ENCODE measurements around the gene DENND1A.

Gene DENND1A

DNA sequence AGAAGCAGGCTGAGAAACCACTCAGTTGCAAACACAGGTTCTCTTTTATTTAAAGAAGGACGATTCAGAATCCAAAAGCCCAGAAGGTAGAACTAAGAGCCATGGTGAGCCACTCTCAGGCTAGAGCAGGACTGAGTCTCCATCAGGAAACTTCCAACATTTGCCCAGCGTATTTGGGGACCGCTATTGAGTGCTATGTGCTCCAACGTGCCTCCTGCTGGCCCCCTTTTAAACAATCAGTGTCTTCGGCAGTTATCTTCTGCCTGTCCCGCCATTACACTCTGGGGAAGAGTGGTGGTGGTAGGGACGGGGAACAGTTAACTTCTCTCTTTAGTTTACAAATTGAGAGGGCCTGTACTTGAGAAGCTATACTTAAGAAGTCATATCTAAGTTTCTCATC lies 78.1 kb downstream of the DENND1A start:
- no peaks in the 10 kb centered on the region for H3K27me3 ChIP-seq (ENCODE audit: control insufficient read depth in 1 of 2, insufficient read depth in 1 of 2, low read length in 2 of 2)
- peaks cover 9% of the 10 kb centered on the region for H3K79me1 ChIP-seq (replicated peaks; ENCODE audit: low read length, poor library complexity, severe bottlenecking)
- no peaks in the 10 kb centered on the region for H3K4me1 ChIP-seq (ENCODE audit: control insufficient read depth, insufficient read depth, low read depth, low read length)
- H3K9ac ChIP-seq (ENCODE audit: low read length) = no peak overlapping the region
- no peak overlapping the region for H3K18ac ChIP-seq (ENCODE audit: low read depth in 1 of 2, low read length in 2 of 2)
- H3K36me3 ChIP-seq (ENCODE audit: control insufficient read depth in 1 of 2, insufficient read depth in 2 of 2, low read depth in 1 of 2, low read length in 2 of 2) = peaks cover 4 to 7% of the 10 kb centered on the region in 2 experiments
- no peak overlapping the region for H3K14ac ChIP-seq (ENCODE audit: low read length in 2 of 2)
- WGBS = 84% methylated on average over 6 of the region's 7 CpGs
- no peak overlapping the region for H2BK12ac ChIP-seq (ENCODE audit: low read length in 2 of 2)
- H3K9me3 ChIP-seq (ENCODE audit: control insufficient read depth, low read length) = peaks cover 31% of the 10 kb centered on the region
- DNase-seq = no peak
- no peak overlapping the region for H2BK15ac ChIP-seq (ENCODE audit: low read depth, poor library complexity, severe bottlenecking)
- H2AK5ac ChIP-seq (ENCODE audit: low read length, severe bottlenecking) = no peak overlapping the region
- H2AFZ ChIP-seq (ENCODE audit: low read depth, low read length) = no peak overlapping the region
- H3K4me2 ChIP-seq (ENCODE audit: low read length, poor library complexity, severe bottlenecking) = no peak overlapping the region
- no peak overlapping the region for H3K23ac ChIP-seq (ENCODE audit: low read length in 2 of 2)
- H3K27ac ChIP-seq (ENCODE audit: low read length, poor library complexity, severe bottlenecking) = no peak overlapping the region
- H4K8ac ChIP-seq (ENCODE audit: low read length) = no peak overlapping the region
- no peak overlapping the region for H2BK120ac ChIP-seq (ENCODE audit: low read depth, low read length)
- no peak overlapping the region for H2BK5ac ChIP-seq (ENCODE audit: low read depth, low read length, poor library complexity, severe bottlenecking)
- H3K4me3 ChIP-seq (ENCODE audit: insufficient read depth in 1 of 2, low read depth in 1 of 2, low read length in 2 of 2) = no peak overlapping the region
- no peak overlapping the region for H4K91ac ChIP-seq (ENCODE audit: low read length)
- no peak overlapping the region for H3K4ac ChIP-seq (ENCODE audit: low read depth in 1 of 2, low read length in 2 of 2)

DNA sequence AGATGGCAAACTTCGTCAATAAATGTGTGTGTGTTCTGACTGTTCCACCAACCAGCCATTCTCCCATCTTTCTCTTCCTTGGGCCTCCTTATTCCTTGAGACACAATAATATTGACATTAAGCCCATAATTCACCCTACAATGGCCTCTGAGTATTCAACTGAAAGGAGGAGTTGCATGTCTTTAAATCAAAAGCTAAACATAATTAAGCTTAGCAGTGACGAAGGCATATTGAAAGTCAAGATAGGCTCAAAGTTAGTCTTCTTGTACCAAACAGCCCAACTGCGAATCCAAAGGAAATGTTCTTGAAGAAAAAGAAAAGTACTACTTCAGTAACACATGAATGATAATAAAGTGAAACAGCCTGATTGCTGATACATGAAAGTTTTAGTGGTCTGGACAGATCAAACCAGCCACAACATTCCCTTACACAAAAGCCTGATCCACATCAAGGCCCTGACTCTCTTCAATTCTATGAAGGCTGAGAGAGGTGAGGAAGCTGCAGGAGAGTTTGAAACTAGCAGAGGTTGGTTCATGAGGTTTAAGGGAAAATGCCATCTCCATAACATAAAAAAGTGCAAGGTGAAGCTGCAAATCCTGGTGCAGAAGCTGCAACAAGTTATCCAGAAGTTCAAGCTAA lies 81.4 kb downstream of the DENND1A start:
- Histone ChIP-seq H3K4me1 (ENCODE audit: control insufficient read depth, insufficient read depth, low read depth, low read length) (no peaks in the 10 kb centered on the region), H4K8ac (ENCODE audit: low read length) (no peak overlapping the region), H3K23ac (ENCODE audit: low read length in 2 of 2) (no peak overlapping the region), H2BK12ac (ENCODE audit: low read length in 2 of 2) (no peak overlapping the region), H2AK5ac (ENCODE audit: low read length, severe bottlenecking) (no peak overlapping the region), H2AFZ (ENCODE audit: low read depth, low read length) (no peak overlapping the region), H3K27ac (ENCODE audit: low read length, poor library complexity, severe bottlenecking) (no peak overlapping the region), H4K91ac (ENCODE audit: low read length) (no peak overlapping the region), H3K27me3 (ENCODE audit: control insufficient read depth in 1 of 2, insufficient read depth in 1 of 2, low read length in 2 of 2) (no peaks in the 10 kb centered on the region), H2BK5ac (ENCODE audit: low read depth, low read length, poor library complexity, severe bottlenecking) (no peak overlapping the region), H3K4me3 (ENCODE audit: insufficient read depth in 1 of 2, low read depth in 1 of 2, low read length in 2 of 2) (peak overlapping the region in 1 of 2 experiments; percentile 6), H3K79me1 (replicated peaks; ENCODE audit: low read length, poor library complexity, severe bottlenecking) (peaks cover 4% of the 10 kb centered on the region), H3K36me3 (ENCODE audit: control insufficient read depth in 1 of 2, insufficient read depth in 2 of 2, low read depth in 1 of 2, low read length in 2 of 2) (peaks cover 0 to 14% of the 10 kb centered on the region in 2 experiments), H3K9me3 (ENCODE audit: control insufficient read depth, low read length) (peaks cover 63% of the 10 kb centered on the region), H3K4ac (ENCODE audit: low read depth in 1 of 2, low read length in 2 of 2) (no peak overlapping the region), H2BK15ac (ENCODE audit: low read depth, poor library complexity, severe bottlenecking) (no peak overlapping the region), H3K14ac (ENCODE audit: low read length in 2 of 2) (no peak overlapping the region), H3K9ac (ENCODE audit: low read length) (no peak overlapping the region), H3K4me2 (ENCODE audit: low read length, poor library complexity, severe bottlenecking) (no peak overlapping the region), H2BK120ac (ENCODE audit: low read depth, low read length) (no peak overlapping the region), H3K18ac (ENCODE audit: low read depth in 1 of 2, low read length in 2 of 2) (no peak overlapping the region)
- no CpG with 5 or more reads among the region's 3 CpGs for WGBS
- no peak for DNase-seq

DNA sequence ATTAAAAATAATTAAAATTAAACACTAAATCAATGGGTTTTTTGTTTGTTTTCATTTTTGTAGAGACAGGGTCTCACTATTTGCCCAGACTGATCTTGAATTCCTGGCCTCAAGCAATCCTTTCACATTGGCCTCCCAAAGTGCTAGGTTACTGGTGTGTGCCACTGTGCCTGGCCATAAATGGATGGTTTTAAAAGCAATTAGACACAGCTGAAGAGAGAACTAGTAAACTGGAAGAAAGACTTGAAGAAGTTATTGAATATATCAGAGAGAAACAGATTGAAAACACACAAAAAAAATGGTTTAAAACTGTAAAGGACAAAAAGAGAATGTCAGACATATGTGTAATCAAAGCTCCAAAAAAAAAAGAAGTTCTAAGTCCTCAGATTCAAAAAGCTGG lies 83.0 kb downstream of the DENND1A start:
- Histone ChIP-seq H3K36me3 (ENCODE audit: control insufficient read depth in 1 of 2, insufficient read depth in 2 of 2, low read depth in 1 of 2, low read length in 2 of 2) (peaks cover 0 to 16% of the 10 kb centered on the region in 2 experiments), H3K14ac (ENCODE audit: low read length in 2 of 2) (no peak overlapping the region), H3K27ac (ENCODE audit: low read length, poor library complexity, severe bottlenecking) (no peak overlapping the region), H4K8ac (ENCODE audit: low read length) (no peak overlapping the region), H3K9ac (ENCODE audit: low read length) (no peak overlapping the region), H2BK120ac (ENCODE audit: low read depth, low read length) (no peak overlapping the region), H3K4me1 (ENCODE audit: control insufficient read depth, insufficient read depth, low read depth, low read length) (no peaks in the 10 kb centered on the region), H3K27me3 (ENCODE audit: control insufficient read depth in 1 of 2, insufficient read depth in 1 of 2, low read length in 2 of 2) (no peaks in the 10 kb centered on the region), H2AFZ (ENCODE audit: low read depth, low read length) (no peak overlapping the region), H2BK5ac (ENCODE audit: low read depth, low read length, poor library complexity, severe bottlenecking) (no peak overlapping the region), H3K79me1 (replicated peaks; ENCODE audit: low read length, poor library complexity, severe bottlenecking) (peaks cover 2% of the 10 kb centered on the region), H2BK15ac (ENCODE audit: low read depth, poor library complexity, severe bottlenecking) (no peak overlapping the region), H2BK12ac (ENCODE audit: low read length in 2 of 2) (no peak overlapping the region), H3K4me3 (ENCODE audit: insufficient read depth in 1 of 2, low read depth in 1 of 2, low read length in 2 of 2) (no peak overlapping the region), H3K4ac (ENCODE audit: low read depth in 1 of 2, low read length in 2 of 2) (no peak overlapping the region), H3K23ac (ENCODE audit: low read length in 2 of 2) (no peak overlapping the region), H3K9me3 (ENCODE audit: control insufficient read depth, low read length) (peaks cover 79% of the 10 kb centered on the region), H4K91ac (ENCODE audit: low read length) (no peak overlapping the region), H3K4me2 (ENCODE audit: low read length, poor library complexity, severe bottlenecking) (no peak overlapping the region), H3K18ac (ENCODE audit: low read depth in 1 of 2, low read length in 2 of 2) (no peak overlapping the region), H2AK5ac (ENCODE audit: low read length, severe bottlenecking) (no peak overlapping the region)
- DNase-seq = no peak

DNA sequence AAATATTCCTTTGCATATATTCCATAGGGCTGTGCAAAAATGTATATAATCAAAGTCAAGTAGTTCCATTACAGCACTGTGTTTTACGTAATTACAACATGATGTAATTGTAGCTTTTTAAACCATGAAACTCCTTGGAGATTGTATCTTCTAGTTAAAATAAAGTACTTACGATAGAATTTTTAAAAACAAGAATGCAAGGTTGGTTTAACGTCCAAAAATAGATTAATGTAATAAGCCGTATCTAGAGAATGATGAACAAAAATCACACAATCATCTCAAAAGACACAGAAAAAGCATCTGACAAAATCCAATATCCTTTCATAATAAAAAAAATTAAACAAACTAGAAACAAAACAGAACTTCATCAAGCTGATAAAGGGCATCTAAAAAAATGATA lies 86.2 kb downstream of the DENND1A start:
- Histone ChIP-seq H3K14ac (ENCODE audit: low read length in 2 of 2) (no peak overlapping the region), H2BK15ac (ENCODE audit: low read depth, poor library complexity, severe bottlenecking) (no peak overlapping the region), H2AK5ac (ENCODE audit: low read length, severe bottlenecking) (no peak overlapping the region), H2AFZ (ENCODE audit: low read depth, low read length) (no peak overlapping the region), H3K9me3 (ENCODE audit: control insufficient read depth, low read length) (peaks cover 80% of the 10 kb centered on the region), H4K91ac (ENCODE audit: low read length) (no peak overlapping the region), H3K27me3 (ENCODE audit: control insufficient read depth in 1 of 2, insufficient read depth in 1 of 2, low read length in 2 of 2) (no peaks in the 10 kb centered on the region), H3K36me3 (ENCODE audit: control insufficient read depth in 1 of 2, insufficient read depth in 2 of 2, low read depth in 1 of 2, low read length in 2 of 2) (peaks cover 0 to 16% of the 10 kb centered on the region in 2 experiments), H4K8ac (ENCODE audit: low read length) (no peak overlapping the region), H2BK12ac (ENCODE audit: low read length in 2 of 2) (no peak overlapping the region), H3K4me1 (ENCODE audit: control insufficient read depth, insufficient read depth, low read depth, low read length) (no peaks in the 10 kb centered on the region), H3K4me2 (ENCODE audit: low read length, poor library complexity, severe bottlenecking) (no peak overlapping the region), H3K79me1 (replicated peaks; ENCODE audit: low read length, poor library complexity, severe bottlenecking) (peaks cover 6% of the 10 kb centered on the region), H3K4ac (ENCODE audit: low read depth in 1 of 2, low read length in 2 of 2) (no peak overlapping the region), H2BK120ac (ENCODE audit: low read depth, low read length) (no peak overlapping the region), H3K18ac (ENCODE audit: low read depth in 1 of 2, low read length in 2 of 2) (no peak overlapping the region), H3K27ac (ENCODE audit: low read length, poor library complexity, severe bottlenecking) (no peak overlapping the region), H2BK5ac (ENCODE audit: low read depth, low read length, poor library complexity, severe bottlenecking) (no peak overlapping the region), H3K9ac (ENCODE audit: low read length) (no peak overlapping the region), H3K4me3 (ENCODE audit: insufficient read depth in 1 of 2, low read depth in 1 of 2, low read length in 2 of 2) (no peak overlapping the region), H3K23ac (ENCODE audit: low read length in 2 of 2) (no peak overlapping the region)
- no peak for DNase-seq
- 100% methylated on average over 2 of the region's 4 CpGs for WGBS
